Omental fat pad (tissue), 4 donors: Measurements from ENCODE around the gene ZFX. TPM values are rescaled to one million over a fixed set of nuclear protein-coding genes. Genes with fewer than 3 reads are reported as not detected.
"Not testable (repeated sequence)": the region's sequence is repeated elsewhere in the genome, so short reads cannot be mapped to it uniquely, and the experiment has no call there.

ENCODE experiments used
- ATAC-seq: fragments of 150-250 bp; one replicate; pipeline ENCODE4 v1.9.1; 2016; ENCODE audit warnings: mild to moderate bottlenecking, moderate library complexity; ENCODE audit not compliant: low FRiP score
- DNase-seq: peaks from one replicate; pipeline ENCODE4 v3.0.0-alpha.2; 2019; ENCODE audit warnings: low spot score
- total RNA-seq, 4 donors: library from RNA; depleted of rRNA; stranded (reverse); fragments of >200 nt; gene quantifications; one replicate each; pipeline ENCODE4 v1.1.0, GENCODE V29; 2016
- TF ChIP-seq, protein P1 (sequence below), 3 donors: fragments of 450-650 bp; IDR thresholded peaks; one replicate each; pipeline ENCODE4 v1.5.1; 2016 to 2017; ENCODE audit warnings: antibody characterized with exemption in 3 of 3, mild to moderate bottlenecking in 3 of 3, moderate library complexity in 2 of 3

The ZFX gene
- total RNA-seq, 4 donors from 2014 or later, result 40.4 to 78.2 (median 44.9) TPM

DNA sequence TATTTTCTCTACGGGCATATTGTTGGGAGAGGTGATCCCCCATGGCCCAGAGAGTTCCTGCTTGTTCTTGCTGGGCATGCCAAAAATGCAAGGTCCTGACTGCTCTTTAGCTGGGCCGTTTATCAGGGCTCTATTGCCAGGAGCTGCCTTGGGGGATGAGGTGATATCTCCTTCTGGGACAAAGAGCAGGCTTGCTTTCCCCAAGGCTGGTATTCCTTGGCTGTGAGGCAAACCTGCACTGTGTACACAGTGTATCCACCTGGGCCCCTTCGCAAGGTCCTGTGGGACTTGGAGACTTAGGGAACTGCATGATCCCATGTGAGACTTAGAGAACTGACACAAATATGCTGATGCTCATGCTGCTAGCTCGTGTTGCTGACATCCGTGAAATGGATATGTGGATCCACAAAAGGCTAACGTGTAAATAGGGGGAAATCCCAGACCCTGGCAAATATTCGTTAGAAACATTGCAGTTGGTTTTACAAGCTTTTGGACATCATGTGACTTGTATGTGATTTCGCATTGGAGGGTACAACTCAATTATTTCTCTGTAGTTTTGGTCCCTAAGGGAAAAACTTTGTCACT is 24.4 kb upstream of the ZFX start:
- no peak for ATAC-seq
- TF ChIP-seq, protein P1, sequence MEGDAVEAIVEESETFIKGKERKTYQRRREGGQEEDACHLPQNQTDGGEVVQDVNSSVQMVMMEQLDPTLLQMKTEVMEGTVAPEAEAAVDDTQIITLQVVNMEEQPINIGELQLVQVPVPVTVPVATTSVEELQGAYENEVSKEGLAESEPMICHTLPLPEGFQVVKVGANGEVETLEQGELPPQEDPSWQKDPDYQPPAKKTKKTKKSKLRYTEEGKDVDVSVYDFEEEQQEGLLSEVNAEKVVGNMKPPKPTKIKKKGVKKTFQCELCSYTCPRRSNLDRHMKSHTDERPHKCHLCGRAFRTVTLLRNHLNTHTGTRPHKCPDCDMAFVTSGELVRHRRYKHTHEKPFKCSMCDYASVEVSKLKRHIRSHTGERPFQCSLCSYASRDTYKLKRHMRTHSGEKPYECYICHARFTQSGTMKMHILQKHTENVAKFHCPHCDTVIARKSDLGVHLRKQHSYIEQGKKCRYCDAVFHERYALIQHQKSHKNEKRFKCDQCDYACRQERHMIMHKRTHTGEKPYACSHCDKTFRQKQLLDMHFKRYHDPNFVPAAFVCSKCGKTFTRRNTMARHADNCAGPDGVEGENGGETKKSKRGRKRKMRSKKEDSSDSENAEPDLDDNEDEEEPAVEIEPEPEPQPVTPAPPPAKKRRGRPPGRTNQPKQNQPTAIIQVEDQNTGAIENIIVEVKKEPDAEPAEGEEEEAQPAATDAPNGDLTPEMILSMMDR (IDR thresholded peaks at IDR 0.05), result no peak
- DNase-seq, result no peak

DNA sequence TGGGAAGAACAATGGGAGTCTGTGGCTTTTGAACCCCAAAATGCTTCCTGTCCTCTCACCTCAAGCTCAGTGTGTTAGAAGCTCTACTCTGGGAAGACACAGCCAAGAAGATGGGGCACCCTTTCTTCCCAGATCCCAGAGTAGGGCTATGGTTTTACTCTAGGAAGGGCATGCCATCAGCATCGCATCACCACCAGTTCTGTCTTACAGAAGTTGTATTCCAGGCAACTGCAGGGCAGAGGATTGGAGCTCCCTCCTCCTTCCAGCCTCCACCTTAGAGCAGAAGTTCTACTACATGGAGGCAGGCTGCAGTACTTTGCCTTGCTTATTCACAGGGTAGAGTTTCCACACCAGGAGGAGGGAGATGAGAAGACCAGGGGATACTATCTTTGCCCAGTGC is 18.1 kb upstream of the ZFX start:
- DNase-seq (no peak), ATAC-seq (no peak)
- TF ChIP-seq, protein P1 (IDR thresholded peaks at IDR 0.05), result no peak

- DNase-seq (no peak), ATAC-seq (no peak)
- TF ChIP-seq, protein P1 (IDR thresholded peaks at IDR 0.05), result no peak
These were observed 16.2 kb upstream of the ZFX start for GRCh38 chrX:24133312-24133711.

- not testable (repeated sequence) for DNase-seq
These were observed 13.8 kb upstream of the ZFX start for GRCh38 chrX:24135768-24136167.

GRCh38 chrX:24137192-24137591 is 12.3 kb upstream of the ZFX start:
- no peak for ATAC-seq
- no peak for DNase-seq
- TF ChIP-seq, protein P1 (IDR thresholded peaks at IDR 0.05), result no peak

More at GRCh38 chrX:24135768-24136167, 13.8 kb upstream of the ZFX start:
- not testable (repeated sequence) for ATAC-seq

GRCh38 chrX:24143982-24144381 is 5.5 kb upstream of the ZFX start:
- ATAC-seq, DNase-seq: not testable (repeated sequence)

- DNase-seq (no peak), ATAC-seq (no peak)
- TF ChIP-seq, protein P1 (IDR thresholded peaks at IDR 0.05), result no peak
These were observed 5.0 kb upstream of the ZFX start for GRCh38 chrX:24144528-24144927.

DNA sequence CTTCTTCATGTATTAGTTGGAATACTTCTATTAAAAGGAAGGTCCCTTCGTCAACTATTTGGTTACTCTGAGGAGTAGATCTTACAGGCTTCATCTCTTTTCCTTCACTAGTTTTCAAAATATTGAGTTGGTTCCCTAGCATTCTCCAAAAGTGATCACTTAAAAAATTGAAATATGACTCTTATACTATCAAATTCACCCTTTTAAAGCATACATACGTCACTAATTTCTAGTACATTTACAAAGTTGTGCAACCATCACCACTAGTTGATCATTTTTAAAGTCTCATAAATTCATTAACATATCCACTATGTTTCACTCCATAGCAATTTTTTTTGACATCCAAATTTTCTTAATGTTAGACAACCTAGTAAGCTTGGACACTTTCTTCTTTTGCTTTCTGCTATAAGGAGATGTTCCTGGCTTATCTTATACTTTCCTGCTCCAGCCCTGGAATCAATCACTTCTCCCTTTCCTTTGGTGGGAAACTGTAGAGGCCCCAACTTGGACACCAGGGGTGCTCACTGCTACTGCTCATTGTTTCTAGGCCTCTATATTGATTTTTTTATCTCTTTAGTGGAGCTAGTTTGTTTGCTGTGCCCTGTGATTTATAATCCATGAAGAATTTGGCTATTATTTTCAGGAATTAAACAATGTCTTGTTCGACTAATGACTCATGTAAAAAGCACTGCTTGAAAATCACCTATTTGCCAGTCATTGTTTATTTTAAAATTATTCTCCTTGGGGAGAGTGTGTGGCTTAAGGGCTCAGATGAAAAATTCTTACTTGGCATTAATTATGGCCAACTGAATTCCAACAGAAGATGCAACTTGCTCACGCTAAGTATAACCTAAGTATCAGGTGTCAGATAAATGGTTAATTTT is 4.0 kb upstream of the ZFX start:
- DNase-seq, result no peak
- TF ChIP-seq, protein P1 (IDR thresholded peaks at IDR 0.05), result no peak

More for the DNA sequence above, 4.0 kb upstream of the ZFX start:
- no peak for ATAC-seq
